Left ventricle myocardium inferior (tissue), 1 donor: ENCODE results near the gene MRPS35. TPM values are rescaled to one million over a fixed set of nuclear protein-coding genes. Genes with fewer than 3 reads are reported as not detected.
A peak's percentile ranks its signal among the peaks of the same experiment; 100 is the strongest.

ENCODE experiments used
- DNase-seq: peaks from one replicate; pipeline ENCODE4 v3.0.0-alpha.2; 2020
- H3K27ac ChIP-seq: fragments of 200-600 bp; replicated peaks from 2 replicates; pipeline ENCODE4 v1.8.0; 2021
- H3K27me3 ChIP-seq: fragments of 200-600 bp; 2 replicates; pipeline ENCODE4 v1.8.0; 2021; ENCODE audit warnings: low read depth
- H3K36me3 ChIP-seq: fragments of 200-600 bp; 2 replicates; pipeline ENCODE4 v1.8.0; 2021
- H3K4me1 ChIP-seq: fragments of 200-600 bp; 2 replicates; pipeline ENCODE4 v1.8.0; 2021
- H3K4me3 ChIP-seq: fragments of 200-600 bp; 2 replicates; pipeline ENCODE4 v1.8.0; 2021; ENCODE audit warnings: mild to moderate bottlenecking, moderate library complexity
- H3K9me3 ChIP-seq: fragments of 200-600 bp; replicated peaks from 2 replicates; pipeline ENCODE4 v1.8.0; 2021
- intact Hi-C: fragments of 100-400 bp; cut with micrococcal nuclease; formaldehyde crosslinking; loops from one replicate; pipeline ENCODE4 v1.11.0; 2022
- long read RNA-seq: library from polyadenylated mRNA; unstranded; transcript quantifications from one replicate; pipeline ENCODE4 v2.0.0, GENCODE V29; 2021
- total RNA-seq: library from RNA; stranded (reverse); fragmentation: NEBNext Ultra II Directional; extraction: Animal tissue kit (Norgen Biotek cat#: 25700); gene quantifications from one replicate; pipeline ENCODE4 v1.2.1, GENCODE V29; 2021
- TF ChIP-seq, protein P1 (sequence below): fragments of 200-600 bp; IDR thresholded peaks from 2 replicates; pipeline ENCODE4 v1.8.0; 2021; ENCODE audit warnings: antibody characterized with exemption, mild to moderate bottlenecking, borderline replicate concordance
- donor health status: DM: no; HTN: yes; CAD: no; lungs with severe emphysema.

Gene MRPS35
- total RNA-seq, result 61.4 TPM
- long read RNA-seq, transcript MRPS35-201 (8 exons, 1,888 nt), result major isoform, 205 of 213 reads
- long read RNA-seq, partial matches to known transcripts, result 3 of 213 reads
- long read RNA-seq, other reads (novel, unspliced or antisense), result 2 of 213 reads

DNA sequence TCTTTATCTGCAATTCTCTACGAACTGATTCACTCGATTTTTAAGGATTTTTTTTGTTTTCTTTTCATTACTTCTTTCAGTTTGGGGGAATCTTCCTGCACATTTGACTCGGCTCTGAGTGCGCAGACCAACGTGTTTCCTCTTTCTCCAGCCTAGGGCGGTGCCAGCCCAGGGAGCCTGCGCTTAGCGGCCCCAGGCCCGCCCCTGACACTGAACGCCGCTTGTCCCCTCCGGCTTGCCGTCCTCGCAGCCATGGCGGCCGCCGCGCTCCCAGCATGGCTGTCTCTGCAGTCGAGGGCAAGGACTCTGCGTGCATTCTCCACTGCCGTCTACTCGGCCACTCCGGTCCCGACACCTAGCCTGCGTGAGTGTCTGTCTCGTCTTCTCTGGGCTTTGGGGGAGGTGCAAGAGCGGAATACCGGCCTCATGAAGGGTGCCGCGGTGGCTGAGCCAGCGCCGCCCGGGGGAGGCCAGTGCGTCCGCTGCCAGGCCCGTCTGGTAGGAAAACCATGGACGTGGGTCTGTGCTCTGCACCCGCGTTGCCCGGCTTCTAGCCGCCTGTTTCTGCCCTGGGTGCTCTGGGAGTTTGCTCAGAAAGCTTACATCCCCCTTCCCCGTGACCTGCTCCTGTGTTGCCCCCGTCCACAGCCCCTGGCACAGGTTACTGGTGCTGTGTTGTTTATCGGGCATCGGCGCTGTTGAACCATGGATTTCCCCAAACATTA is at the start of gene MRPS35:
MRPS35 (plus strand) TSS at position 241 of the 725 bp plus-strand sequence; CDS start at position 253, 12 bp downstream.
- TF ChIP-seq, protein P1, sequence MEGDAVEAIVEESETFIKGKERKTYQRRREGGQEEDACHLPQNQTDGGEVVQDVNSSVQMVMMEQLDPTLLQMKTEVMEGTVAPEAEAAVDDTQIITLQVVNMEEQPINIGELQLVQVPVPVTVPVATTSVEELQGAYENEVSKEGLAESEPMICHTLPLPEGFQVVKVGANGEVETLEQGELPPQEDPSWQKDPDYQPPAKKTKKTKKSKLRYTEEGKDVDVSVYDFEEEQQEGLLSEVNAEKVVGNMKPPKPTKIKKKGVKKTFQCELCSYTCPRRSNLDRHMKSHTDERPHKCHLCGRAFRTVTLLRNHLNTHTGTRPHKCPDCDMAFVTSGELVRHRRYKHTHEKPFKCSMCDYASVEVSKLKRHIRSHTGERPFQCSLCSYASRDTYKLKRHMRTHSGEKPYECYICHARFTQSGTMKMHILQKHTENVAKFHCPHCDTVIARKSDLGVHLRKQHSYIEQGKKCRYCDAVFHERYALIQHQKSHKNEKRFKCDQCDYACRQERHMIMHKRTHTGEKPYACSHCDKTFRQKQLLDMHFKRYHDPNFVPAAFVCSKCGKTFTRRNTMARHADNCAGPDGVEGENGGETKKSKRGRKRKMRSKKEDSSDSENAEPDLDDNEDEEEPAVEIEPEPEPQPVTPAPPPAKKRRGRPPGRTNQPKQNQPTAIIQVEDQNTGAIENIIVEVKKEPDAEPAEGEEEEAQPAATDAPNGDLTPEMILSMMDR, result no peak
- H3K27me3 ChIP-seq, result no peaks in the 10 kb centered on the region
- peaks cover 30% of the 10 kb centered on the region for H3K4me1 ChIP-seq
- H3K9me3 ChIP-seq, result no peaks in the 10 kb centered on the region
- H3K36me3 ChIP-seq, result peaks cover 10% of the 10 kb centered on the region
- H3K4me3 ChIP-seq, result peak within 1 kb of the TSS; percentile 97
- peak within 1 kb of the TSS; percentile 83 for H3K27ac ChIP-seq
- intact Hi-C loops, result no loop called here
- peak; percentile 94 for DNase-seq

GRCh38 chr12:27665704-27666103 is 44.9 kb upstream of the MRPS35 start:
- H3K4me1 ChIP-seq, result no peaks in the 10 kb centered on the region
- no peak for DNase-seq
- no peak overlapping the region for H3K27ac ChIP-seq
- H3K4me3 ChIP-seq, result no peak overlapping the region
- H3K36me3 ChIP-seq, result peaks cover 99% of the 10 kb centered on the region
- intact Hi-C loops, result loop anchor here (10.0 kb wide), 1 partner anchor 341 kb away; no protein-coding TSS in a partner anchor
- TF ChIP-seq, protein P1, result no peak
- no peaks in the 10 kb centered on the region for H3K27me3 ChIP-seq
- no peaks in the 10 kb centered on the region for H3K9me3 ChIP-seq

- Histone ChIP-seq H3K27me3 (no peaks in the 10 kb centered on the region), H3K36me3 (peaks cover 99% of the 10 kb centered on the region), H3K9me3 (no peaks in the 10 kb centered on the region), H3K27ac (no peak overlapping the region), H3K4me1 (peaks cover 2% of the 10 kb centered on the region), H3K4me3 (no peak overlapping the region)
- TF ChIP-seq, protein P1, result no peak
- no peak for DNase-seq
- intact Hi-C loops, result loop anchor here (10.0 kb wide), 1 partner anchor 342 kb away; no protein-coding TSS in a partner anchor
These were observed 44.1 kb upstream of the MRPS35 start for GRCh38 chr12:27666510-27666909.

DNA sequence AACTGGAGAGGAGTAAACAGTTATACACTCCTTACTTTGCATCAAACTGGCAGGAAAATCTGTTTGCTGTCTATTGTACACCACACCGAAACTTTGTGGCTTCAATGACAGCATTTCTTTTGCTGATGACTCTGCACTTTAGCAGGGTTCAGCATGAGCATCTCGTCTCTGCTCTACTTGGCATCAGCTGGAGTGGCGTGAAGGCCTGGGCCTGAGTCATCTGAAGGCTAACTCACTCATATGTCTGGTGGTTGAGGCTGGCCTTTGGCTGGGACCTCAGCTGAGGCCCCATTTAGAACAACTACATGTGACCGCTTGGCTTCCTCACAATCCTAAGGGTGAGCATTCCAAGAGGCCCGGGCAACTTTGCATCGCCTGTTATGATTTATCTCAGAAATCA is 43.1 kb upstream of the MRPS35 start:
- no peak for DNase-seq
- Histone ChIP-seq H3K9me3 (no peaks in the 10 kb centered on the region), H3K4me1 (peaks cover 13% of the 10 kb centered on the region), H3K36me3 (peaks cover 95% of the 10 kb centered on the region), H3K27ac (peak overlapping the region; percentile 37), H3K4me3 (no peak overlapping the region), H3K27me3 (no peaks in the 10 kb centered on the region)
- intact Hi-C loops, result loop anchor here (10.0 kb wide), 1 partner anchor 343 kb away; no protein-coding TSS in a partner anchor
- TF ChIP-seq, protein P1, result no peak

DNA sequence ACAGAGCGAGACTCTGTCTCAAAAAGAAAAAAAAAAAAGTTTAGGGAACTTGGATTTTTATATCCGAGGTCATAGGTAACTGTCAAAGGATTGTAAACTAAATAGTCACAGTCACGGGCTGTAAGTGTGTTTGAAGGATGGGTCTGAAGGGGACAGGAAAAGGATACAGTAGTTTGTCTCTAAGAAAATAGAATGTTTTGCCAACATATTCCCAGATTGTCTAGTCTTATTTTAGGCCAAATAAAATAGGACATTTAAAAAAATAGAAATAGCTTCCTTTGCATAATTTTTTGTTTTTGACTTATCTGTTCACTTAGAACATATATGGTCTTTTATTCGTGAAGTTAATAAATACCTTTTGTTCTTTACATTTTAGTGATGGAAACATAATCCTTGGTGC is 38.6 kb upstream of the MRPS35 start:
- DNase-seq, result no peak
- H3K27me3 ChIP-seq, result no peaks in the 10 kb centered on the region
- no peak overlapping the region for H3K4me3 ChIP-seq
- H3K9me3 ChIP-seq, result no peaks in the 10 kb centered on the region
- peak overlapping the region; percentile 74 for H3K27ac ChIP-seq
- intact Hi-C loops, result no loop called here
- peaks cover 67% of the 10 kb centered on the region for H3K36me3 ChIP-seq
- TF ChIP-seq, protein P1, result no peak
- peaks cover 38% of the 10 kb centered on the region for H3K4me1 ChIP-seq
